Small intestine (tissue), 7 donors: ENCODE results near the gene HOXB4. TPM values are rescaled to one million over a fixed set of nuclear protein-coding genes. Genes with fewer than 3 reads are reported as not detected.
A peak's percentile ranks its signal among the peaks of the same experiment; 100 is the strongest.

Experiments used
- DNase-seq, 2 donors: peaks; one replicate each; pipeline versions ENCODE4 v3.0.0 to v3.0.0-alpha.2; 2013
- FAIRE-seq: peaks from 2 replicates; lab custom pipeline; 2012; peaks lifted over from hg19 to GRCh38; lab: Jason Lieb, UNC
- H3K27ac ChIP-seq, 3 donors: one replicate each; pipeline ENCODE4 v1.5.1; 2013; ENCODE audit warnings: low read length in 2 of 3, mild to moderate bottlenecking in 2 of 3, control low read depth in 1 of 3, inconsistent platforms in 1 of 3, low read depth in 1 of 3, moderate library complexity in 1 of 3
- H3K27me3 ChIP-seq, 3 donors: one replicate each; pipeline ENCODE4 v1.6.1; 2013; ENCODE audit warnings: low read length in 3 of 3, inconsistent platforms in 1 of 3; ENCODE audit not compliant: control insufficient read depth in 3 of 3, insufficient read depth in 3 of 3
- H3K36me3 ChIP-seq, 3 donors: one replicate each; pipeline ENCODE4 v1.6.1; 2013; ENCODE audit warnings: low read length in 3 of 3, inconsistent platforms in 1 of 3, low read depth in 1 of 3, mild to moderate bottlenecking in 1 of 3, moderate library complexity in 1 of 3; ENCODE audit not compliant: control insufficient read depth in 3 of 3, insufficient read depth in 2 of 3
- H3K4me1 ChIP-seq, 3 donors: one replicate each; pipeline ENCODE4 v1.6.1; 2013; ENCODE audit warnings: low read length in 2 of 3, inconsistent platforms in 1 of 3, low read depth in 1 of 3, mild to moderate bottlenecking in 1 of 3, moderate library complexity in 1 of 3; ENCODE audit not compliant: control insufficient read depth in 3 of 3, insufficient read depth in 2 of 3
- H3K4me3 ChIP-seq, 3 donors: one replicate each; pipeline ENCODE4 v1.5.1; 2013; ENCODE audit warnings: low read length in 3 of 3, control low read depth in 1 of 3, inconsistent platforms in 1 of 3, low read depth in 1 of 3, mild to moderate bottlenecking in 1 of 3, moderate library complexity in 1 of 3
- H3K9me3 ChIP-seq, 2 donors: one replicate each; pipeline ENCODE4 v1.6.1; 2013; ENCODE audit warnings: low read depth in 1 of 2, low read length in 1 of 2; ENCODE audit not compliant: control insufficient read depth in 2 of 2, insufficient read depth in 1 of 2
- WGBS, 3 donors: extraction: QIAGEN DNeasy Blood & Tissue Kit; methylation state at CpG; one replicate each; pipeline ENCODE4 v1.1.7; 2013; 5-methylcytosine and 5-hydroxymethylcytosine counted together
- polyA plus RNA-seq, 4 donors: library from polyadenylated mRNA; stranded (reverse) in 3 of 4; unstranded in 1 of 4; fragments of 200-250 nt in 3 of 4; fragments of 120-200 nt in 1 of 4; gene quantifications; one replicate each; pipeline versions ENCODE4 v1.2.1 to v1.2.3, GENCODE V29; 2013
- donor health status: healthy with polysubstance abuse.
- donor health status: control.
- donor health status: control.
- donor health status: Bipolar disorder and iron deficiency.
- donor health status: healthy.

Gene HOXB4
- polyA plus RNA-seq, 4 donors, result 0.27 to 3.1 (median 2.2) TPM; not detected in 1

- H3K36me3 ChIP-seq, result peaks cover 0 to 38% (median 0%) of the 10 kb centered on the region in 3 donors
- H3K4me1 ChIP-seq, result peaks cover 0 to 34% (median 2%) of the 10 kb centered on the region in 3 donors
- DNase-seq (no peak), FAIRE-seq (no peak)
- 12 to 60% (median 48%) methylated on average over 25 of the region's 25 CpGs for WGBS, 3 donors
- peaks cover 0 to 99% (median 30%) of the 10 kb centered on the region in 3 donors for H3K27me3 ChIP-seq
- peak overlapping the region in 1 of 3 donors; percentile 52 for H3K4me3 ChIP-seq
- peak overlapping the region in 1 of 3 donors; percentile 75 for H3K27ac ChIP-seq
- H3K9me3 ChIP-seq, result no peaks in the 10 kb centered on the region
These were observed 17.3 kb upstream of the HOXB4 start for GRCh38 chr17:48595278-48595999.

DNA sequence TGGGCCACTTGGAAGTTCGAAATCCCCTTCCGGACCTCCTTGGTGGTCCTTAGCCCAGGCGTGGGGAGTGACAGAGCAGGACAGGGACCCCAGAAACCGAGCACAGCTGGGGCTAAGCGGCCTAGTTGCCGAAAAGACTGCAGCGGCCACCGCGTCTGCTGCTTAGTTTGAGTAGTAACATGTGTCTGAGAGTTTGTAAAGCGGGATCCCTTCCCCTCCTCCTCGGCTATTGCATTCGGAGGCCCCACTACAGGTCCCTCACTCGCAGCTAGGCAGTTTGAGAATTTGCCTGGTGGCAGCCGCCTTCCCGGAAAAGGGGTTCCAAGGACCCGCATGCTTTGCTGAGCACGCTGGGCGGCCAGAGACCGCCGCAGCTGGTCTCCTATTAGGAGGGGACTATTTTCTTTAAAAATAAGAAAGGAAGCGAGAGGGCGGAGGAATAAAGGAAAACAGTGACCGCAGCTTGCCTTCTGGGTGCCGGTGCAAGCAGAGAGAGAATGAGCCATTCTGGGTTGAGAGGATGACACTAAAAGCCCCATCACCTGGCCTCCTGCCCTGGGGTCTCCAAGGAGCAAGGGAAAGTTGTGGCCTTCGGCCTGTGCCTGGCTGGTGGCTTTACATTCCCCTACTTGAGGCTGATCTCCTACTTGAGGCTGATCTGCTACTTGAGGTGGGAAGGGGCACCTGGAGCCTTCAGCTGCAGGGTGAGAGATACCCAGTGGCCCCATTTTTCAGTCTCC lies 16.6 kb upstream of the HOXB4 start:
- Histone ChIP-seq H3K9me3 (no peaks in the 10 kb centered on the region), H3K27me3 (peaks cover 0 to 99% (median 24%) of the 10 kb centered on the region in 3 donors), H3K27ac (peak overlapping the region in 2 of 3 donors; percentile 61 to 63), H3K4me3 (no peak overlapping the region), H3K36me3 (peaks cover 0 to 38% (median 0%) of the 10 kb centered on the region in 3 donors), H3K4me1 (peaks cover 0 to 41% (median 2%) of the 10 kb centered on the region in 3 donors)
- no peak for DNase-seq
- WGBS, 3 donors, result 24 to 39% (median 33%) methylated on average over 25 of the region's 25 CpGs
- FAIRE-seq, result no peak

DNA sequence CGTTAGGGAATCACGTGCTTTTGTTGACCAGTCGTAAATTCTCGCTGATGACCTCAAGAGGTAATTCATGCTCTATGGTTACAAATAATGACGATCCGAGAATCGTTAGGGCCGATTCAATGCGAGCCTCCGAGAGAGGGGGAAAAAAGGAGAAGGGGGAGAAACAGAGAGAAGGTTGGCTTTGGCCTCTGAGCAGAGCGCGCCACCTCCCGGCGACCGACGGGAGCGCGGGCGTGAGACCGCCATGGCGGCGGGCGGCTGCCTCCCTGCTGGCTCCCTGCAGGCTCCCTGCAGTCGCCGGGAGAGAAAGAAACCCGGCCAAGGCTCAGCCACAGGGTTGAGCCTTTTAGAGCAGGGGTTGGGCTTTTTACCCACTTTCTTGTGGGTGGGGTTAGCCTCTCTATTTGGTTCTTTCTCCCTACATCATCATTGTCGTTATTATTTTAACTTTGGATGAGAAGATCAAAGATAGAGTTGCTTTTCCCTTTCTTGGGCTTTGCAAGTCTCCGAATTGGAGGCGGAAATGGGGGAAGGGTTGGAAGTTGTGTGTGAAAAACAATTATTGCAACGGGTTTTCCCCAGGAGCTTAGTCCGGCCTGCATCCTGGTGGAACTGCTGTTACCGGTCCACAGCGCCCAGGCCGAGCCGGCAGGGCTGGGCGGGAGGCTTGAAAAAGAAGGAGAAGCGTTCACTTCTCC lies 15.8 kb upstream of the HOXB4 start:
- Histone ChIP-seq H3K36me3 (peaks cover 0 to 38% (median 0%) of the 10 kb centered on the region in 3 donors), H3K4me3 (no peak overlapping the region), H3K27me3 (peaks cover 0 to 99% (median 19%) of the 10 kb centered on the region in 3 donors), H3K27ac (peak overlapping the region in 2 of 3 donors; percentile 61 to 63), H3K9me3 (no peaks in the 10 kb centered on the region), H3K4me1 (peaks cover 0 to 47% (median 2%) of the 10 kb centered on the region in 3 donors)
- DNase-seq (peak; percentile 35 to 86), FAIRE-seq (no peak)
- 8 to 9% (median 9%) methylated on average over 36 to 37 of the region's 37 CpGs for WGBS, 3 donors

- Histone ChIP-seq H3K27me3 (peaks cover 0 to 99% (median 13%) of the 10 kb centered on the region in 3 donors), H3K27ac (peak within 1 kb of the TSS; percentile 62 to 91 (median 90)), H3K9me3 (no peaks in the 10 kb centered on the region), H3K4me3 (peak within 1 kb of the TSS in 2 of 3 donors; percentile 27 to 48), H3K36me3 (peaks cover 0 to 38% (median 0%) of the 10 kb centered on the region in 3 donors), H3K4me1 (peaks cover 0 to 41% (median under 1%) of the 10 kb centered on the region in 3 donors)
- WGBS, 3 donors, result 3 to 9% (median 9%) methylated on average over 46 to 50 of the region's 50 CpGs
- DNase-seq, result no peak
- FAIRE-seq, result no peak
These were observed 15.1 kb upstream of the HOXB4 start, which contains the start of gene HOXB5 for GRCh38 chr17:48593126-48593829. Gene HOXB5, minus strand, starts transcription at chr17:48593779. Its CDS starts 97 bp downstream, at chr17:48593682.

DNA sequence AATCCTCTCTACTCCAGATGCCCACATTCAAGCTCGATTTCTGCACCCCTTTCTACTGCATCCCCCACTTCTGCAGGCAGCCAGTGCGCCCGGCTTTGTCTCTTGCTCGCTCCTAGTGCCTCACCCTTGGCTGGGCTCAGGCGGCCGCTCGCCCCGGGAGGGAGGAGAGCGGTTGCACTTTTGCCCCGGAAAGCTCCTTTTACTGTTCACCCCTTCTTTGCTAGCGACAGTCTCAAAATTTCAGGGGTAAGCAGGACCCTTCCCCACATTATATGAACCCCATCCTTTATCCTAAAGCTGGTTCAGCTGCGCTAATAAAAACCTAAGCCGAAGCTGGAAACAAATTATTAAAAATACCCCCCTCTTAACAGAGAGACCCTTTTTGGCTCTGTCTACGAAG lies 14.4 kb upstream of the HOXB4 start:
- peaks cover 0 to 99% (median 11%) of the 10 kb centered on the region in 3 donors for H3K27me3 ChIP-seq
- DNase-seq, result no peak

DNA sequence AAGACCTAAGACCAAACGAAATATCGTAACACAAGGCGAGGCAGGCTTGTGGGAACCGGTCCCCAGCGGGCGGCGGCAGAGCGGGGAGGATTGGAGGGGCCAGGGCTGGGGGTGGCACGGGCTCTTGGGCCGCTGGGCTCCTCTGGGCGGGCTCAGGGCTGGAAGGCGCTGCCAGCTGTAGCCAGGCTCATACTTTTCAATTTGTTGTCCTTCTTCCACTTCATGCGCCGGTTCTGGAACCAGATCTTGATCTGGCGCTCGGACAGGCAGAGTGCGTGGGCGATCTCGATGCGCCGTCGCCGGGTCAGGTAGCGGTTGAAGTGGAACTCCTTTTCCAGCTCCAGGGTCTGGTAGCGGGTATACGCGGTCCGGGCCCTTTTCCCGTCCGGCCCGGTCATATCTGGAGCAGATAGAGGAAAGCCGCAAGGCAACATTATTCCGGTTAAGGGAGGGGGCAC lies 13.9 kb upstream of the HOXB4 start:
- peaks cover 0 to 41% (median 0%) of the 10 kb centered on the region in 3 donors for H3K4me1 ChIP-seq
- peaks cover 0 to 38% (median 0%) of the 10 kb centered on the region in 3 donors for H3K36me3 ChIP-seq
- WGBS, 3 donors, result 13 to 27% (median 15%) methylated on average over 33 of the region's 33 CpGs
- no peak for DNase-seq
- no peak for FAIRE-seq
- peak overlapping the region in 2 of 3 donors; percentile 27 to 48 for H3K4me3 ChIP-seq
- H3K27ac ChIP-seq, result peak overlapping the region; percentile 0 to 91 (median 90)
- no peaks in the 10 kb centered on the region for H3K9me3 ChIP-seq
- peaks cover 0 to 99% (median 11%) of the 10 kb centered on the region in 3 donors for H3K27me3 ChIP-seq

More for the DNA sequence above, 14.4 kb upstream of the HOXB4 start:
- 6 to 8% (median 7%) methylated on average over 14 of the region's 14 CpGs for WGBS, 3 donors
- peaks cover 0 to 38% (median 0%) of the 10 kb centered on the region in 3 donors for H3K36me3 ChIP-seq
- H3K9me3 ChIP-seq, result no peaks in the 10 kb centered on the region
- peak overlapping the region in 2 of 3 donors; percentile 27 to 48 for H3K4me3 ChIP-seq
- H3K4me1 ChIP-seq, result peaks cover 0 to 39% (median 0%) of the 10 kb centered on the region in 3 donors
- H3K27ac ChIP-seq, result peak overlapping the region; percentile 62 to 91 (median 90)
- no peak for FAIRE-seq

GRCh38 chr17:48591255-48592056 lies 13.3 kb upstream of the HOXB4 start:
- 63 to 84% (median 75%) methylated on average over 10 of the region's 10 CpGs for WGBS, 3 donors
- H3K27me3 ChIP-seq, result peaks cover 0 to 99% (median 11%) of the 10 kb centered on the region in 3 donors
- peaks cover 0 to 37% (median 0%) of the 10 kb centered on the region in 3 donors for H3K36me3 ChIP-seq
- H3K4me3 ChIP-seq, result peak overlapping the region in 1 of 3 donors; percentile 48
- peak overlapping the region; percentile 0 to 93 (median 91) for H3K27ac ChIP-seq
- DNase-seq, result no peak
- H3K4me1 ChIP-seq, result peaks cover 0 to 47% (median 2%) of the 10 kb centered on the region in 3 donors
- no peaks in the 10 kb centered on the region for H3K9me3 ChIP-seq
- no peak for FAIRE-seq
